ENCODE data around the gene SLC9A3.
"Not testable (repeated sequence)": the region's sequence is repeated elsewhere in the genome, so short reads cannot be mapped to it uniquely, and the experiment has no call there.

The SLC9A3 gene

GRCh38 chr5:488744-489688 is 35.2 kb downstream of the SLC9A3 start:
- no peak for DNase-seq

- DNase-seq: no peak
Observed at GRCh38 chr5:488241-488640, 36.0 kb downstream of the SLC9A3 start.

- not testable (repeated sequence) for DNase-seq
Observed at GRCh38 chr5:486597-486996, 37.7 kb downstream of the SLC9A3 start.

GRCh38 chr5:485946-486491 is 38.2 kb downstream of the SLC9A3 start:
- DNase-seq: peak in 1 of 2 donors; percentile 42

- DNase-seq: no peak
Observed at GRCh38 chr5:485113-485945, 38.9 kb downstream of the SLC9A3 start.

- no peak for DNase-seq
Observed at GRCh38 chr5:484556-484955, 39.7 kb downstream of the SLC9A3 start.

GRCh38 chr5:483434-484140 is 40.7 kb downstream of the SLC9A3 start:
- DNase-seq: no peak

GRCh38 chr5:483011-483410 is 41.2 kb downstream of the SLC9A3 start:
- DNase-seq: no peak

GRCh38 chr5:482506-482905 is 41.7 kb downstream of the SLC9A3 start:
- DNase-seq: no peak

- DNase-seq: no peak
Observed at GRCh38 chr5:482021-482420, 42.2 kb downstream of the SLC9A3 start.

GRCh38 chr5:481347-481746 is 42.9 kb downstream of the SLC9A3 start:
- DNase-seq: no peak

- no peak for DNase-seq
Observed at GRCh38 chr5:479566-480319, 44.5 kb downstream of the SLC9A3 start.

GRCh38 chr5:478982-479535 is 45.2 kb downstream of the SLC9A3 start:
- no peak for DNase-seq

GRCh38 chr5:478369-478981 is 45.8 kb downstream of the SLC9A3 start:
- DNase-seq: no peak

GRCh38 chr5:477871-478270 is 46.4 kb downstream of the SLC9A3 start:
- DNase-seq: no peak

GRCh38 chr5:477247-477646 is 47.0 kb downstream of the SLC9A3 start:
- no peak for DNase-seq

GRCh38 chr5:476814-477175 is 47.5 kb downstream of the SLC9A3 start:
- DNase-seq: no peak

GRCh38 chr5:476102-476813 is 48.0 kb downstream of the SLC9A3 start:
- no peak for DNase-seq

GRCh38 chr5:475704-476101 is 48.5 kb downstream of the SLC9A3 start:
- no peak for DNase-seq

GRCh38 chr5:474840-475661 is 49.2 kb downstream of the SLC9A3 start:
- no peak for DNase-seq

All from CD4-positive, alpha-beta T cell treated with Interleukin-4 for 1 hour (primary cell).